NCI-H446 treated with DMSO at 0.1 percent for 48 hours (cell line): ENCODE results near the gene TTYH1.

Source experiments
- DNase-seq: peaks from one replicate; lab custom pipeline; 2025; lab: John Stamatoyannopoulos, UW

Gene TTYH1

GRCh38 chr19:54424201-54424600 is 8.9 kb downstream of the TTYH1 start:
- DNase-seq, result no peak

- DNase-seq, result no peak
These were observed 9.6 kb downstream of the TTYH1 start for GRCh38 chr19:54424660-54425381.

GRCh38 chr19:54425382-54425723 is 10.1 kb downstream of the TTYH1 start:
- no peak for DNase-seq

GRCh38 chr19:54426291-54426931 is 11.1 kb downstream of the TTYH1 start:
- DNase-seq, result no peak

- DNase-seq, result no peak
These were observed 12.3 kb downstream of the TTYH1 start for GRCh38 chr19:54427586-54427985.

GRCh38 chr19:54428323-54429175 is 13.3 kb downstream of the TTYH1 start:
- DNase-seq, result no peak

GRCh38 chr19:54429176-54429495 is 13.9 kb downstream of the TTYH1 start:
- no peak for DNase-seq

- DNase-seq, result no peak
These were observed 14.4 kb downstream of the TTYH1 start for GRCh38 chr19:54429545-54430227.

- no peak for DNase-seq
These were observed 15.3 kb downstream of the TTYH1 start for GRCh38 chr19:54430306-54431254.

GRCh38 chr19:54431255-54431838 is 16.1 kb downstream of the TTYH1 start:
- DNase-seq, result no peak

- DNase-seq, result no peak
These were observed 17.0 kb downstream of the TTYH1 start for GRCh38 chr19:54432144-54432738.

- DNase-seq, result no peak
These were observed 18.4 kb downstream of the TTYH1 start for GRCh38 chr19:54433697-54434096.

GRCh38 chr19:54434112-54434872 is 19.0 kb downstream of the TTYH1 start:
- no peak for DNase-seq

- DNase-seq, result no peak
These were observed 19.6 kb downstream of the TTYH1 start for GRCh38 chr19:54434873-54435214.

- DNase-seq, result no peak
These were observed 20.3 kb downstream of the TTYH1 start for GRCh38 chr19:54435551-54436016.

GRCh38 chr19:54436031-54436523 is 20.8 kb downstream of the TTYH1 start:
- DNase-seq, result no peak

GRCh38 chr19:54436628-54437252 is 21.5 kb downstream of the TTYH1 start:
- no peak for DNase-seq

GRCh38 chr19:54439174-54439851 is 24.0 kb downstream of the TTYH1 start:
- no peak for DNase-seq

- DNase-seq, result no peak
These were observed 25.4 kb downstream of the TTYH1 start for GRCh38 chr19:54440641-54441040.
